AG09319 (cell line): ENCODE measurements around the gene LARP6.
"Not testable (repeated sequence)": the region's sequence is repeated elsewhere in the genome, so short reads cannot be mapped to it uniquely, and the experiment has no call there.

Experiments
- DNase-seq: peaks from one replicate; pipeline ENCODE4 v3.0.0-alpha.2; 2010; ENCODE audit warnings: low read depth; ENCODE audit errors: extremely low read depth
- CTCF ChIP-seq: IDR thresholded peaks from 2 replicates; pipeline ENCODE4 v1.5.1; 2011; ENCODE audit warnings: low read depth, mild to moderate bottlenecking, inconsistent platforms, low read length, moderate library complexity

Gene LARP6

DNA sequence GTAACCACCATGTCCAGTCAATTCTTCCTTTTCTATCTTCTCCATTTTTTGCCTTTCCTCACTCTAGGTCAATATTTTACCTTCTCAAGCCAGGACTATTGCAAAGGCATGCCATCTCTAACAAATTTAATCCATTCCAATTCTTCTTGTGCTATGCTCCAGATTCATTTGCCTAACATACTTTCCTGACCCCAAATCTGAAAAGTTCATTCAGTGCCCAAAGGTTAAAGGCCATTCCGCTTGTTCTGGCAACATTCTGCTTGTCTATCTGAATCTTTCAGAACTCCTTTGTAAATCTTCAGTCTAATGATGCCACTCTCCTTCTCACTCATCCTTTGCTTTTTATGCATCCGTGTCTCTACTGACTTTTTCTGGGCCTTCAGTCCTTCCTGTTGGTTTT, 22.7 kb upstream of the LARP6 start:
- no peak for TF ChIP-seq CTCF
- DNase-seq = no peak

GRCh38 chr15:70876011-70876410, 22.1 kb upstream of the LARP6 start:
- DNase-seq = no peak
- no peak for TF ChIP-seq CTCF

GRCh38 chr15:70875001-70875782, 21.2 kb upstream of the LARP6 start:
- DNase-seq = no peak
- peak; percentile 77 for TF ChIP-seq CTCF

DNA sequence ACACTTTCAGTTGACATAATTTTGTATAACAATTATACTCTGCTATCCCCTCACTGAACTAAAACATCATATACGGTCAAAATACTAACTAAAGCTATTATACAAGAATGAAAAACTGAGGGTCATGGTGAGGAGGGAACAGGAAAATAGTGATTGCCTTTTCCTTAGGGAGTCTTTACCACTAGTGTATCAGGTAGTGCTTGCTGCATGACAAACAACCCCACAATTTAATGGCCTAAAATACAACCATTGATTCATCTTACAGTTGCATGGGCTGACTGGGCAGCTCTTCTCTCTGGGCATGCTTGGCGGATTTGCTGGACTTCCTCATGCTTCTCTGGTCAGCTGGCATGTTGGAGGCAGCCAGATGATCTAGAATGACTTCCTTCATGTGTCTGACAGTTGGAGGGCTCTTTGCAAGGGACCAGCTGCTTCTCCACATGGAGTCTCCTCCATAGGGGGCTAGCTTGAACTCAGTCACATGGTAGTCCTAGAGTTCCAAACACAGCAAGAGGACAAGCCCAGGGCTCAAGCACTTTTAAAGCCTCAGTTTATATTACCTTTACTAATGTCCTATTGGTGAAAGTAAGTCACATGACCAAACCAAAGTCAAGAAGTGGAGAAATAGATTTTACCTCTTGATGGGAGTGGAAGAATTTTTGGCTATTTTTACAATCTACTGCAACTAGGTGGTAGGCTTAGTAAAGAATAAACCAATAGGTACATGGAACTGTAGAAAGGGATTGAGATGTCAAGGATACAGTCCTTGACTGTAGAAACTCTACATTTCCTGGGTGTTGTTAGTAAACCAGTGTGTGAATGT, 19.5 kb upstream of the LARP6 start:
- DNase-seq = no peak
- no peak for TF ChIP-seq CTCF

DNA sequence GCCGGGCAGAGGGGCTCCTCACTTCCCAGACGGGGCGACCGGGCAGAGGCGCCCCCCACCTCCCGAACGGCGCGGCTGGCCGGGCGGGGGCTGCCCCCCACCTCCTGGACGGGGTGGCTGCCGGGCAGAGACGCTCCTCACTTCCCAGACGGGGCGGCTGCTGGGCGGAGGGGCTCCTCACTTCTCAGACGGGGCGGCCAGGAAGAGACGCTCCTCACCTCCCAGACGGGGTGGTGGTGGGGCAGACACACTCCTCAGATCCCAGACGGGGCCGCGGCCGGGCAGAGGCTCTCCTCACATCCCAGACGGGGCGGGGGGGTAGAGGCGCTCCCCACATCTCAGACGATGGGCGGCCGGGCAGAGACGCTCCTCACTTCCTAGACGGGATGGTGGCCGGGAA, 17.5 kb upstream of the LARP6 start:
- DNase-seq = not testable (repeated sequence)

DNA sequence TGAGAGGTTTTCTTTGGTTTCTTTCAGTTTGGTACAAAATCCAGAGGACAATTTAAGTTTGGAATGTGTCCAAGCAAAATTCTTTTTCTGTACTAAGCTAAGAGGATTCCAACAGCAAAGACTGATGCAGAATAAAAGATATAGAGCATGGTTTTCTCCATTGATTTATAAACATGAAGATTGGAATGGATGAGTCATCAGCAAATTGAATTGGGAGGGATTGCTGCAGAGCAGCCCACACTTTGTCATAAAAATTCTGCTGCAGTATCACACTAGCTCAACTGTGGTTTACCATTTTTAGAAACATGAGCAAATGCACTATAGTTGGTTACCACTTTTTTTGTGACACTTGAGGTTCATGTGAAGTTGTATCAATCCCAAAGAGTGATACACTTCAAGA, 16.1 kb upstream of the LARP6 start:
- no peak for TF ChIP-seq CTCF
- no peak for DNase-seq

DNA sequence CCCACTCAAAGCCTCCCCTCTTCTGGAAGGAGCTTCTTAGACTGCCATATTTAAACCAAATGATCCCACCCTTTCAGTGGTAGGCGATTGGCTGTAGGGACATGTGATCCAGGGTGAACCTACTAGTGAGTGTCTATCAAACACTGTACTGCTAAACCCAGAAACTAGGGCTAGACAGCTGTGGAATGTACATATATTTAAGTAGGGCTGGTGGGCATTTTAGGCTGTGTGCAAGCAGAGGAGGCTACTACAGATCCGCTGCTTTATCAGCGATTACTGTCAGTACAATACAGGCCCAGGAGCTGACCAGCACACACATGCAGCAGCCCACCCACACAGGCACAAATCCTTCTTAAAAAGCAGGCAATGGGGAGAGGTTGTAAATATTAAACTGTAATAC, 15.4 kb upstream of the LARP6 start:
- no peak for TF ChIP-seq CTCF

More for the DNA sequence above, 15.4 kb upstream of the LARP6 start:
- DNase-seq = no peak
